A549 (cell line): ENCODE data around the gene TMEM95. TPM values are rescaled to one million over a fixed set of nuclear protein-coding genes. Genes with fewer than 3 reads are reported as not detected.

Source experiments
- ATAC-seq, 2 experiments: fragments of 200-7000 bp in 1 of 2; fragments of >200 bp in 1 of 2; cut with Nextera tagmentation in 1 of 2; cut with Tn5 transposase in 1 of 2; 3 replicates each; pipeline versions ENCODE4 v1.8.0 to v1.9.1; 2018 to 2020; ENCODE audit warnings: mild to moderate bottlenecking in 1 of 2, moderate library complexity in 1 of 2
- CTCF ChIA-PET: fragments of 300-600 bp; sonication (Branson Sonifier 250); formaldehyde crosslinking; extraction: SDS; loops from one replicate; lab custom pipeline; 2021; ENCODE audit warnings: antibody characterized with exemption, inconsistent platforms; lab: Yijun Ruan, JAX
- POLR2A ChIA-PET: fragments of 350-600 bp; formaldehyde crosslinking; extraction: SDS; loops from one replicate; lab custom pipeline; 2021; ENCODE audit warnings: antibody characterized with exemption, inconsistent platforms; lab: Yijun Ruan, JAX
- DNase-seq, 2 experiments: peaks; one replicate each; pipeline versions ENCODE4 v3.0.0 to v3.0.0-alpha.2; 2011 to 2016; ENCODE audit warnings: low read depth in 1 of 2, low spot score in 1 of 2
- FAIRE-seq: peaks from 2 replicates; lab custom pipeline; 2011; peaks lifted over from hg19 to GRCh38; lab: Jason Lieb, UNC
- H3K27ac ChIP-seq, 2 experiments: fragments of >200 bp; sonication (Bioruptor Twin); formaldehyde crosslinking; 3 replicates each; pipeline ENCODE4 v1.5.1; 2016 to 2017
- H3K4me1 ChIP-seq: fragments of >200 bp; sonication (Bioruptor Twin); formaldehyde crosslinking; 3 replicates; pipeline ENCODE4 v1.6.1; 2016
- H3K4me2 ChIP-seq: fragments of >200 bp; sonication (Bioruptor Twin); formaldehyde crosslinking; 3 replicates; pipeline ENCODE4 v1.6.1; 2016
- H3K4me3 ChIP-seq: fragments of >200 bp; sonication (Bioruptor Twin); formaldehyde crosslinking; 3 replicates; pipeline ENCODE4 v1.5.1; 2016
- H3K9me3 ChIP-seq: fragments of >200 bp; sonication (Bioruptor Twin); formaldehyde crosslinking; 3 replicates; pipeline ENCODE4 v1.6.1; 2016
- CHD2 ChIP-seq: fragments of 150-350 bp; IDR thresholded peaks from 2 replicates; pipeline ENCODE4 v1.6.1; 2014; ENCODE audit warnings: low read length; ENCODE audit not compliant: partially characterized antibody
- EHF ChIP-seq: fragments of 250-450 bp; sonication (Bioruptor Pico); IDR thresholded peaks from 2 replicates; pipeline ENCODE4 v1.5.0; 2020; ENCODE audit warnings: mild to moderate bottlenecking
- ESRRA ChIP-seq: fragments of 150-350 bp; IDR thresholded peaks from 2 replicates; pipeline ENCODE4 v1.6.1; 2014; ENCODE audit warnings: mild to moderate bottlenecking, low read length, borderline replicate concordance
- FOSB ChIP-seq: fragments of 250-450 bp; sonication (Bioruptor Pico); IDR thresholded peaks from 2 replicates; pipeline ENCODE4 v1.5.0; 2020; ENCODE audit warnings: mild to moderate bottlenecking, moderate library complexity
- HOXA7 ChIP-seq: fragments of 250-450 bp; sonication (Bioruptor Pico); IDR thresholded peaks from 2 replicates; pipeline ENCODE4 v1.5.0; 2020; ENCODE audit warnings: mild to moderate bottlenecking, moderate library complexity
- HOXB13 ChIP-seq: fragments of 250-450 bp; sonication (Bioruptor Pico); IDR thresholded peaks from 2 replicates; pipeline ENCODE4 v1.5.0; 2020; ENCODE audit warnings: low read depth, mild to moderate bottlenecking, moderate library complexity
- JUN ChIP-seq, 2 experiments: fragments of >200 bp; sonication (Bioruptor Twin); formaldehyde crosslinking; IDR thresholded peaks; 2 replicates in 1 of 2; 3 replicates in 1 of 2; pipeline ENCODE4 v1.6.1; 2016 to 2017
- MAZ ChIP-seq: fragments of 150-350 bp; IDR thresholded peaks from 2 replicates; pipeline ENCODE4 v1.6.1; 2014; ENCODE audit warnings: antibody characterized with exemption, low read depth, low read length, borderline replicate concordance
- PBX3 ChIP-seq: IDR thresholded peaks from 2 replicates; pipeline ENCODE4 v1.6.1; 2012
- PHF8 ChIP-seq: fragments of 200-600 bp; sonication (generic); IDR thresholded peaks from 2 replicates; pipeline ENCODE4 v1.6.1; 2016; ENCODE audit warnings: low read depth, mild to moderate bottlenecking, antibody characterized with exemption, moderate library complexity, borderline replicate concordance
- POLR2A ChIP-seq: IDR thresholded peaks from 2 replicates; pipeline ENCODE4 v1.6.1; 2012; ENCODE audit warnings: mild to moderate bottlenecking, low read length
- POLR2AphosphoS2 ChIP-seq: conservative IDR thresholded peaks from 2 replicates; pipeline ENCODE4 v1.6.1; 2012; ENCODE audit warnings: low read length, improper control_type of control experiment, inconsistent platforms
- RARB ChIP-seq: fragments of 250-450 bp; sonication (Bioruptor Pico); IDR thresholded peaks from 2 replicates; pipeline ENCODE4 v1.8.0; 2021; ENCODE audit warnings: mild to moderate bottlenecking, moderate library complexity
- TFCP2L1 ChIP-seq: fragments of 250-450 bp; sonication (Bioruptor Pico); IDR thresholded peaks from 2 replicates; pipeline ENCODE4 v1.5.0; 2021; ENCODE audit warnings: mild to moderate bottlenecking
- TP53 ChIP-seq: fragments of 250-450 bp; sonication (Bioruptor Pico); IDR thresholded peaks from 2 replicates; pipeline ENCODE4 v1.5.0; 2021; ENCODE audit warnings: mild to moderate bottlenecking, moderate library complexity
- WGBS: methylation state at CpG from one replicate; pipeline ENCODE4 v1.1.6; 2017; ENCODE audit errors: missing lambda C conversion rate; 5-methylcytosine and 5-hydroxymethylcytosine counted together
- polyA plus RNA-seq, 4 experiments: library from polyadenylated mRNA; depleted of rRNA in 3 of 4; stranded (reverse); fragments of >200 nt; fragmentation: RNase III in 1 of 4; extraction: RNeasy Plus Mini Kit Qiagen cat#74134 plus additional on column Dnase treatment in 1 of 4; gene quantifications; 2 replicates in 3 of 4; 3 replicates in 1 of 4; pipeline ENCODE4 v1.2.3, GENCODE V29; 2011 to 2017
- TF ChIP-seq, protein P1 (sequence below): fragments of 150-350 bp; IDR thresholded peaks from 2 replicates; pipeline ENCODE4 v1.6.1; 2014; ENCODE audit warnings: low read depth, mild to moderate bottlenecking, low read length
- TF ChIP-seq, protein P2 (sequence below): fragments of >200 bp; sonication (Bioruptor Twin); formaldehyde crosslinking; IDR thresholded peaks from 3 replicates; pipeline ENCODE4 v1.6.1; 2016
- TF ChIP-seq, protein P3 (sequence below): IDR thresholded peaks from 2 replicates; pipeline ENCODE4 v1.6.1; 2012; ENCODE audit warnings: low read depth, borderline replicate concordance

Gene TMEM95
- polyA plus RNA-seq, 2 of the 4 experiments (the other 2 are of a cell fraction), result not detected

DNA sequence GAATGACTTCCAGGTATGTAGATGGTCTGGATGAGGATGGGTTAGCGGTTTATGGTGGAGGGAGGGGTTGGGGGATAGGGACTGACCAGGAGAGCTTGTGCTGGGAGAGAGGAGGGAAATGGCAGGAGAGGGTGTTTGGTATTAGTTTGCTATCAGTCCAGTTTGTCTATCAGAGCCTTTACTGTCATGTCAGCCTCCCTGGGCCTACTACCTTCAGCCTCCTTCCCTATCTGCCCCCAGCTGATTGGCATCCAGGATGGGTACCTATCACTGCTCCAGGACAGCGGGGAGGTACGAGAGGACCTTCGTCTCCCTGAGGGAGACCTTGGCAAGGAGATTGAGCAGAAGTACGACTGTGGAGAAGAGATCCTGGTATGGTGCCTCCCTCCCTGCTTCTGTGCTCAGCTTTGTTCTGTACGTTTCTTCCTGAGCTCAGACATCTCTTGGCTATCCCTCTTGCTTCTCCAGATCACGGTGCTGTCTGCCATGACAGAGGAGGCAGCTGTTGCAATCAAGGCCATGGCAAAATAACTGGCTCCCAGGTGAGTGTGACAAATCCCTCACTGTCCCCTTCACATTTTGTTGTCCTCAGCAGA is 43.7 kb upstream of the TMEM95 start (continued):
- TF ChIP-seq, protein P1, sequence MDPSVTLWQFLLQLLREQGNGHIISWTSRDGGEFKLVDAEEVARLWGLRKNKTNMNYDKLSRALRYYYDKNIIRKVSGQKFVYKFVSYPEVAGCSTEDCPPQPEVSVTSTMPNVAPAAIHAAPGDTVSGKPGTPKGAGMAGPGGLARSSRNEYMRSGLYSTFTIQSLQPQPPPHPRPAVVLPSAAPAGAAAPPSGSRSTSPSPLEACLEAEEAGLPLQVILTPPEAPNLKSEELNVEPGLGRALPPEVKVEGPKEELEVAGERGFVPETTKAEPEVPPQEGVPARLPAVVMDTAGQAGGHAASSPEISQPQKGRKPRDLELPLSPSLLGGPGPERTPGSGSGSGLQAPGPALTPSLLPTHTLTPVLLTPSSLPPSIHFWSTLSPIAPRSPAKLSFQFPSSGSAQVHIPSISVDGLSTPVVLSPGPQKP, result no peak

- Histone ChIP-seq H3K4me2 (peak overlapping the region; percentile 90), H3K27ac (0 out of 6 replicates have a peak overlapping the region, but pooled peaks of 1 of the 2 experiments have one; percentile 6), H3K9me3 (no peaks in the 10 kb centered on the region), H3K4me1 (peaks cover 57% of the 10 kb centered on the region), H3K4me3 (no peak overlapping the region)
- TF ChIP-seq, protein P1, result no peak
- TF ChIP-seq MAZ (no peak), EHF (CRISPR knock-in tag) (0 out of 2 replicates have a peak, but pooled peaks have one; percentile 15), TFCP2L1 (CRISPR knock-in tag) (no peak), JUN (IDR thresholded peaks at IDR 0.05) (peak in 1 of 2 experiments; percentile 46; a peak in 2 of 5 replicates), POLR2A (peak; percentile 16; the same call in 1 of the 2 replicates)
- TF ChIP-seq, protein P2, sequence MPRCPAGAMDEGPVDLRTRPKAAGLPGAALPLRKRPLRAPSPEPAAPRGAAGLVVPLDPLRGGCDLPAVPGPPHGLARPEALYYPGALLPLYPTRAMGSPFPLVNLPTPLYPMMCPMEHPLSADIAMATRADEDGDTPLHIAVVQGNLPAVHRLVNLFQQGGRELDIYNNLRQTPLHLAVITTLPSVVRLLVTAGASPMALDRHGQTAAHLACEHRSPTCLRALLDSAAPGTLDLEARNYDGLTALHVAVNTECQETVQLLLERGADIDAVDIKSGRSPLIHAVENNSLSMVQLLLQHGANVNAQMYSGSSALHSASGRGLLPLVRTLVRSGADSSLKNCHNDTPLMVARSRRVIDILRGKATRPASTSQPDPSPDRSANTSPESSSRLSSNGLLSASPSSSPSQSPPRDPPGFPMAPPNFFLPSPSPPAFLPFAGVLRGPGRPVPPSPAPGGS, result peak; percentile 32; the same call in 1 of the 3 replicates
- DNase-seq (no peak), FAIRE-seq (no peak), ATAC-seq (no peak)
- ChIA-PET CTCF (interaction anchor here (0.8 to 6.1 kb wide), 10 partner anchors 9 to 92 kb away, joined by 3 to 58 read pairs (median 5); partner anchors contain the start of gene SLC2A4), POLR2A (interaction anchor here (1.0 to 4.0 kb wide), 5 partner anchors 9 to 91 kb away, joined by 3 to 22 read pairs (median 4); partner anchors contain the start of genes NEURL4 and TMEM256)
- WGBS, result 72% methylated on average over 7 of the region's 7 CpGs
These were observed 42.4 kb upstream of the TMEM95 start for GRCh38 chr17:7312432-7313087.

- FAIRE-seq (no peak), DNase-seq (peak; percentile 54 to 67), ATAC-seq (peak; percentile 33 to 62)
- TF ChIP-seq POLR2AphosphoS2, result peak; percentile 89
- no peak for TF ChIP-seq CHD2
- no peak for TF ChIP-seq HOXB13 (CRISPR knock-in tag)
- TF ChIP-seq JUN (IDR thresholded peaks at IDR 0.05), result peak in 1 of 2 experiments; percentile 31; a peak in 3 of 5 replicates
- TF ChIP-seq TFCP2L1 (CRISPR knock-in tag), result peak; percentile 69; the same call in 1 of the 2 replicates
- peak; percentile 90; the same call in 1 of the 2 replicates for TF ChIP-seq HOXA7 (CRISPR knock-in tag)
- TF ChIP-seq ESRRA, result peak; percentile 71; the same call in 1 of the 2 replicates
- no peak for TF ChIP-seq PHF8
- TF ChIP-seq, protein P3, sequence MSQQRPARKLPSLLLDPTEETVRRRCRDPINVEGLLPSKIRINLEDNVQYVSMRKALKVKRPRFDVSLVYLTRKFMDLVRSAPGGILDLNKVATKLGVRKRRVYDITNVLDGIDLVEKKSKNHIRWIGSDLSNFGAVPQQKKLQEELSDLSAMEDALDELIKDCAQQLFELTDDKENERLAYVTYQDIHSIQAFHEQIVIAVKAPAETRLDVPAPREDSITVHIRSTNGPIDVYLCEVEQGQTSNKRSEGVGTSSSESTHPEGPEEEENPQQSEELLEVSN, result no peak
- TF ChIP-seq RARB (CRISPR knock-in tag), result peak; percentile 77; the same call in 1 of the 2 replicates
- TF ChIP-seq TP53, result peak; percentile 89
- peak; percentile 76; the same call in 1 of the 2 replicates for TF ChIP-seq FOSB (CRISPR knock-in tag)
- 0 out of 2 replicates have a peak, but pooled peaks have one; percentile 5 for TF ChIP-seq EHF (CRISPR knock-in tag)
- TF ChIP-seq PBX3, result peak; percentile 70
- CTCF ChIA-PET, result interaction anchor here (0.8 to 6.1 kb wide), 12 partner anchors 9 to 247 kb away, joined by 3 to 58 read pairs (median 5); partner anchors contain the start of gene SLC2A4
- 0 out of 6 replicates have a peak overlapping the region, but pooled peaks of 1 of the 2 experiments have one; percentile 6 for H3K27ac ChIP-seq
- no peaks in the 10 kb centered on the region for H3K9me3 ChIP-seq
- H3K4me2 ChIP-seq, result peak overlapping the region; percentile 90
- POLR2A ChIA-PET, result interaction anchor here (0.7 to 4.0 kb wide), 7 partner anchors 8 to 93 kb away, joined by 3 to 22 read pairs (median 4); partner anchors contain the start of genes NEURL4 and TMEM256
- 83% methylated on average over 7 of the region's 7 CpGs for WGBS
- peaks cover 57% of the 10 kb centered on the region for H3K4me1 ChIP-seq
- H3K4me3 ChIP-seq, result no peak overlapping the region
These were observed 41.7 kb upstream of the TMEM95 start for GRCh38 chr17:7313088-7313889.
